HCT116 (cell line): ENCODE results near the gene IL1RAPL2. TPM values are rescaled to one million over a fixed set of nuclear protein-coding genes. Genes with fewer than 3 reads are reported as not detected.

Experiments used
- ATAC-seq: fragments of 200-7000 bp; cut with Tn5 transposase; 2 replicates; pipeline ENCODE4 v1.9.1; 2020; ENCODE audit warnings: mild to moderate bottlenecking, moderate library complexity
- BruUV-seq: library from RNA; stranded (reverse); fragments of 400-500 nt; replicated peaks from 2 replicates; lab custom pipeline; 2021; lab: Mats Ljungman, UMichigan
- CTCF ChIA-PET: fragments of 300-600 bp; sonication (Branson Sonifier 250); formaldehyde crosslinking; loops from one replicate; lab custom pipeline; 2021; ENCODE audit warnings: antibody characterized with exemption; lab: Charles Lee
- POLR2A ChIA-PET: fragments of 300-600, 350-600 bp; sonication (Branson Sonifier 250); formaldehyde crosslinking; loops from one replicate; lab custom pipeline; 2021; ENCODE audit warnings: antibody characterized with exemption; lab: Charles Lee
- RAD21 ChIA-PET, 2 experiments: fragments of 300-600 bp; sonication (Branson Sonifier 250); formaldehyde crosslinking; loops; one replicate each; lab custom pipeline; 2023; ENCODE audit warnings: low total read pairs in 2 of 2; ENCODE audit not compliant: uncharacterized antibody in 2 of 2, unreplicated experiment in 2 of 2, low non-redundant PET in 1 of 2; lab: Charles Lee
- DNase-seq: peaks from one replicate; pipeline ENCODE4 v3.0.0-alpha.2; 2010; ENCODE audit warnings: low read depth, low spot score
- H2AFZ ChIP-seq: fragments of 200-600 bp; shearing (Covaris generic), sonication (generic); 2 replicates; pipeline ENCODE4 v1.6.1; 2017; ENCODE audit warnings: low read depth, mixed run types, mixed read lengths, antibody characterized with exemption, low read length; ENCODE audit not compliant: poor library complexity, severe bottlenecking
- H3K27ac ChIP-seq: 2 replicates; pipeline ENCODE4 v1.5.1; 2012; ENCODE audit warnings: low read depth, low read length
- H3K27me3 ChIP-seq: fragments of 200-600 bp; sonication (generic); 2 replicates; pipeline ENCODE4 v1.6.1; 2016; ENCODE audit warnings: mixed run types, low read length, mixed read lengths; ENCODE audit not compliant: insufficient read depth
- H3K36me3 ChIP-seq, 2 experiments: fragments of 200-500 bp in 1 of 2; fragments of 200-600 bp in 1 of 2; sonication (Bioruptor generic) in 1 of 2; sonication (generic) in 1 of 2; 2 replicates each; pipeline versions ENCODE4 v1.5.1 to v1.6.1; 2014 to 2016; ENCODE audit warnings: low read length in 2 of 2, inconsistent platforms in 1 of 2, mixed read lengths in 1 of 2, mixed run types in 1 of 2; ENCODE audit not compliant: insufficient read depth in 2 of 2, control insufficient read depth in 1 of 2
- H3K4me1 ChIP-seq, 2 experiments: fragments of 200-600 bp in 1 of 2; sonication (generic) in 1 of 2; 2 replicates each; pipeline versions ENCODE4 v1.5.1 to v1.6.1; 2012 to 2017; ENCODE audit warnings: low read length in 2 of 2, inconsistent platforms in 1 of 2, mild to moderate bottlenecking in 1 of 2, mixed read lengths in 1 of 2, mixed run types in 1 of 2, moderate library complexity in 1 of 2; ENCODE audit not compliant: insufficient read depth in 2 of 2, control insufficient read depth in 1 of 2
- H3K4me2 ChIP-seq: fragments of 200-600 bp; sonication (generic); 2 replicates; pipeline ENCODE4 v1.6.1; 2017; ENCODE audit warnings: mixed run types, low read length, mixed read lengths
- H3K4me3 ChIP-seq, 2 experiments: fragments of 200-600 bp in 1 of 2; sonication (generic) in 1 of 2; replicated peaks in 1 of 2; 2 replicates each; pipeline ENCODE4 v1.5.1; 2011 to 2016; ENCODE audit warnings: low read length in 2 of 2, control low read depth in 1 of 2, low read depth in 1 of 2, mild to moderate bottlenecking in 1 of 2, mixed read lengths in 1 of 2, mixed run types in 1 of 2
- H3K79me2 ChIP-seq: fragments of 200-600 bp; sonication (generic); 2 replicates; pipeline ENCODE4 v1.6.1; 2017; ENCODE audit warnings: mild to moderate bottlenecking, mixed run types, low read length, moderate library complexity, mixed read lengths; ENCODE audit not compliant: insufficient read depth
- H3K9ac ChIP-seq: fragments of 200-600 bp; sonication (generic); 2 replicates; pipeline ENCODE4 v1.6.1; 2016; ENCODE audit warnings: low read length, mixed read lengths
- H3K9me2 ChIP-seq: fragments of 200-600 bp; sonication (generic), shearing (Covaris generic); 2 replicates; pipeline ENCODE4 v1.6.1; 2017; ENCODE audit warnings: mixed run types, mild to moderate bottlenecking, moderate library complexity; ENCODE audit not compliant: insufficient read depth
- H3K9me3 ChIP-seq, 2 experiments: fragments of 200-500 bp in 1 of 2; fragments of 200-600 bp in 1 of 2; sonication (Bioruptor generic) in 1 of 2; sonication (generic) in 1 of 2; 2 replicates each; pipeline ENCODE4 v1.6.1; 2014 to 2017; ENCODE audit warnings: low read length in 2 of 2, mixed read lengths in 2 of 2, inconsistent platforms in 1 of 2, low read depth in 1 of 2, mild to moderate bottlenecking in 1 of 2, mixed run types in 1 of 2, moderate library complexity in 1 of 2; ENCODE audit not compliant: control insufficient read depth in 1 of 2, insufficient read depth in 1 of 2
- H4K20me1 ChIP-seq: fragments of 200-600 bp; sonication (generic), shearing (Covaris generic); 2 replicates; pipeline ENCODE4 v1.6.1; 2017; ENCODE audit warnings: mixed run types, mild to moderate bottlenecking, moderate library complexity; ENCODE audit not compliant: insufficient read depth
- CBX3 ChIP-seq: IDR thresholded peaks from 2 replicates; pipeline ENCODE4 v1.6.1; 2012; ENCODE audit warnings: low read depth
- CEBPB ChIP-seq: IDR thresholded peaks from 2 replicates; pipeline ENCODE4 v1.6.1; 2012; ENCODE audit warnings: low read depth
- EGR1 ChIP-seq: IDR thresholded peaks from 2 replicates; pipeline ENCODE4 v1.6.1; 2012; ENCODE audit warnings: low read depth
- EZH2 ChIP-seq: fragments of 200-600 bp; sonication (generic); IDR thresholded peaks from 2 replicates; pipeline ENCODE4 v1.6.1; 2017; ENCODE audit warnings: antibody characterized with exemption, mixed run types
- POLR2A ChIP-seq: IDR thresholded peaks from 2 replicates; pipeline ENCODE4 v1.7.0; 2011; ENCODE audit warnings: borderline replicate concordance; ENCODE audit not compliant: insufficient read depth, insufficient read length; ENCODE audit errors: extremely low read depth
- POLR2AphosphoS5 ChIP-seq: IDR thresholded peaks from 2 replicates; pipeline ENCODE4 v1.6.1; 2011; ENCODE audit warnings: mild to moderate bottlenecking, low read depth, low read length, moderate library complexity
- RAD21 ChIP-seq: IDR thresholded peaks from 2 replicates; pipeline ENCODE4 v1.6.1; 2012; ENCODE audit warnings: low read depth, mild to moderate bottlenecking
- SIN3A ChIP-seq: IDR thresholded peaks from 2 replicates; pipeline ENCODE4 v1.6.1; 2012; ENCODE audit warnings: low read depth
- YY1 ChIP-seq: IDR thresholded peaks from 2 replicates; pipeline ENCODE4 v1.6.1; 2011; ENCODE audit warnings: low read length, low read depth, moderate library complexity, mild to moderate bottlenecking; ENCODE audit not compliant: insufficient replicate concordance; ENCODE audit errors: extremely low read depth
- intact Hi-C: fragments of 100-400 bp; cut with micrococcal nuclease; formaldehyde crosslinking; loops from 2 replicates; pipeline ENCODE4 v1.10.0; 2022
- total RNA-seq: library from RNA; stranded (reverse); gene quantifications from one replicate; pipeline ENCODE4 v1.2.1, GENCODE V29; 2021; ENCODE audit not compliant: unreplicated experiment
- TF ChIP-seq, protein P1 (sequence below): IDR thresholded peaks from 2 replicates; pipeline ENCODE4 v1.6.1; 2011; ENCODE audit warnings: mild to moderate bottlenecking, low read length, moderate library complexity; ENCODE audit not compliant: insufficient replicate concordance; ENCODE audit errors: extremely low read depth

Gene IL1RAPL2
- total RNA-seq, 1 experiment from 2014 or later: not detected

DNA sequence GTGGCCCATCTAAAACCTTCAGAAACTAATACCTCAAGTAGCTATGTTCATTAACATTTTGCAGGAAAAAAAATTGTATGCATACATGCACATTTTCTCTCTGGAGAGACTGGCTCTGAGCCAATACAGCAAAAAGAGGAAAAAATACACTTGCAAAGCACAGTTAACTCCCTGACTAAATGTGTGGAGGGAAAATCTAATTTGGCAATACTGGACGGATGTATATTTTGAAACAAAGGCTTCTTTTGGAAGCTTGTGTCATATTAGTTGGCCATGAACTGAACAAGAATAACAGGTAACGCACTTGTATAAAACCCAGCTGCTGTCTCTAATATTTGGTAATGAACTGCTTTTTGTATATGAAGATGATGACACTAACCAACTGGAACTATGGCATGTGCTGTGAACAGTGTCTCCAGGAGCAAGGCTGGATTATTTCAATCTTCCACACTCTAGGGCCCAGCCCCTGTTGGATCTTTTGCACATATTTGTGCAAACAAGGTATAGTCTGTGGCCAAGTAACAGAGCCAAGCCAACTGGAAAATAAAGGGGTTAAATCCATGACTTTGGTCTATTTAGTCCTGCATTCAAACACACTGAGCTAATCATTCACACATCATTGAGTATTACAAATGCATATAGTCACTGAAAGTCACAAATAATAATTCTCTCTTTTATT lies 1188.4 kb downstream of the IL1RAPL2 start:
- Histone ChIP-seq H3K9ac (no peak overlapping the region), H3K79me2 (no peaks in the 10 kb centered on the region), H3K27me3 (no peaks in the 10 kb centered on the region), H3K4me1 (no peaks in the 10 kb centered on the region), H3K9me2 (no peaks in the 10 kb centered on the region), H3K4me3 (no peak overlapping the region), H3K4me2 (no peak overlapping the region), H4K20me1 (no peaks in the 10 kb centered on the region), H3K36me3 (no peaks in the 10 kb centered on the region), H2AFZ (no peak overlapping the region), H3K9me3 (no peaks in the 10 kb centered on the region), H3K27ac (no peak overlapping the region)
- intact Hi-C loops: no loop called here
- TF ChIP-seq POLR2AphosphoS5 (no peak), POLR2A (no peak), SIN3A (no peak), YY1 (no peak), EZH2 (no peak), EGR1 (no peak), CBX3 (no peak), RAD21 (no peak), CEBPB (no peak)
- TF ChIP-seq, protein P1, sequence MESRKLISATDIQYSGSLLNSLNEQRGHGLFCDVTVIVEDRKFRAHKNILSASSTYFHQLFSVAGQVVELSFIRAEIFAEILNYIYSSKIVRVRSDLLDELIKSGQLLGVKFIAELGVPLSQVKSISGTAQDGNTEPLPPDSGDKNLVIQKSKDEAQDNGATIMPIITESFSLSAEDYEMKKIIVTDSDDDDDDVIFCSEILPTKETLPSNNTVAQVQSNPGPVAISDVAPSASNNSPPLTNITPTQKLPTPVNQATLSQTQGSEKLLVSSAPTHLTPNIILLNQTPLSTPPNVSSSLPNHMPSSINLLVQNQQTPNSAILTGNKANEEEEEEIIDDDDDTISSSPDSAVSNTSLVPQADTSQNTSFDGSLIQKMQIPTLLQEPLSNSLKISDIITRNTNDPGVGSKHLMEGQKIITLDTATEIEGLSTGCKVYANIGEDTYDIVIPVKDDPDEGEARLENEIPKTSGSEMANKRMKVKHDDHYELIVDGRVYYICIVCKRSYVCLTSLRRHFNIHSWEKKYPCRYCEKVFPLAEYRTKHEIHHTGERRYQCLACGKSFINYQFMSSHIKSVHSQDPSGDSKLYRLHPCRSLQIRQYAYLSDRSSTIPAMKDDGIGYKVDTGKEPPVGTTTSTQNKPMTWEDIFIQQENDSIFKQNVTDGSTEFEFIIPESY: no peak
- CTCF ChIA-PET: no interaction called here
- DNase-seq (no peak), ATAC-seq (no peak)
- BruUV-seq: no TSS peak
- POLR2A ChIA-PET: no interaction called here
- RAD21 ChIA-PET: no interaction called here
